Dermis blood vessel endothelial cell (primary cell): ENCODE data around the gene AK8. TPM values are rescaled to one million over a fixed set of nuclear protein-coding genes. Genes with fewer than 3 reads are reported as not detected.

Experiments
- DNase-seq: peaks from one replicate; pipeline ENCODE4 v3.0.0; 2010
- total RNA-seq: library from RNA; depleted of rRNA; stranded (reverse); fragments of >200 nt; gene quantifications from 2 replicates; pipeline ENCODE4 v1.2.3, GENCODE V29; 2014

AK8 gene
- total RNA-seq, 1 donor from 2014 or later, result not detected

DNA sequence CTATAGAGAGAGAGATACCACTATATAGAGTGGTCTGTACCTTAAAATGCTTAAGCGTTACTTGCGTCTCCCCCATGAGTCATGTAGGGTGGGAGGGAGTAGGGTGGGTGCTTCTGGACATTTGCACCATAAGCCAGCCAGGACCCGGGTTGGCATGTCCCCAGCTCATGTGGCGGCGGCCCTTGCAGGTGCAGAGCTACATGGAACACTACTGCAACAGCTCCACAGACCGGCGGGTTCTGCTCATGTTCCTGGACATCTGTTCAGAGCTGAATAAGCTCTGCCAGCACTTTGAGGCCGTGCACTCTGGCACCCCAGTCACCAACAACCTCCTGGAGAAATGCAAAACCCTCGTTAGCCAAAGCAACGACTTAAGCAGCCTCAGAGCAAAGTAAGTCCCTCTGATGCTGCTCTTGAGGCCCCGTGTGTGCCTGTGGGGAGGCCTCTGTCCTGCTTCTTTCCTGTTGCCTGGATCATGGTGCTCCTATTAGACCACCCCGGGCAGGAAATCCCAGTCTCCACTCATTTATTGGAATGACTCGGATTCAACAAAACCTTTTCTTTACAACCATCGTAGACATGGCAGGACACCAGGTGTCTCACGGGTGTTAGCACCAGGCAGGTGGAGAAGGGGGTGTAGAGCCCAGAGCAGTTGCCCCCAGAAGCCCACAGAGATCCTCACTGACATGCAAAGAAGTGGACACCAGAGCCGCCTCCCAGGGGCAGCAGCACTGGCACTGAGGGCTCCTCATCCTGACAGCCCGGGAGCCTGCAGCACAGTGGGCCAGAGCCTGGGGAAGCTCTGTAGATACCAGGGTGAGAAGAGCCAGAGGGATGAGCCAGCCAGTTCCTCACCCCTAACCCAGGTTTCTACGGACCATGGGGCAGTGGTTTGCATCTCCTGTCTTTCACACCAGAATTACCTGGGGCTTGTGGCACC is 9.4 kb upstream of the AK8 start:
- no peak for DNase-seq

- DNase-seq, result no peak
These were observed 8.2 kb upstream of the AK8 start for GRCh38 chr9:132886334-132886725.

GRCh38 chr9:132885720-132886333 is 7.7 kb upstream of the AK8 start:
- no peak for DNase-seq

GRCh38 chr9:132883349-132884294 is 5.5 kb upstream of the AK8 start:
- DNase-seq, result no peak

- DNase-seq, result no peak
These were observed 4.5 kb upstream of the AK8 start for GRCh38 chr9:132882616-132883015.

DNA sequence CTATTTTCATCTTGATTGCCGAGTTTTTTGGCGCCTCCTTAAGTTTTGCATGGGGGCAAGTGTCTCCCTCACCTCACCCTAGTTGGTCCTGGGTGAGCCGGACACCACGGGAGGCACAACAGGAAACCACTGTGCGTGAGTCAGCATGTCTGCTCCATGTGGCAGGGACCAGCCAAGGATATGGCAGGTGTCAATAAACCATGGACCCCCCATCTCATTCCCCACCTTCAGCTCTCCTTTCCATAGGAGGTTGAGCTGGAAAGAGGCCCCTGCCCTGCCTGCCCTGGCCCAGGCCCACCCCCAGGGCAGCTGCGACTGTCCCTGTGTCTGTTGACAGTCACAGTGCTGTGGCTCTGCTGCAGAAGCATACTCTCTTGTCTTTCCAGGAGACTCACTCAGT is 3.7 kb upstream of the AK8 start:
- DNase-seq, result no peak

GRCh38 chr9:132880324-132880661 is 2.2 kb upstream of the AK8 start:
- DNase-seq, result no peak

DNA sequence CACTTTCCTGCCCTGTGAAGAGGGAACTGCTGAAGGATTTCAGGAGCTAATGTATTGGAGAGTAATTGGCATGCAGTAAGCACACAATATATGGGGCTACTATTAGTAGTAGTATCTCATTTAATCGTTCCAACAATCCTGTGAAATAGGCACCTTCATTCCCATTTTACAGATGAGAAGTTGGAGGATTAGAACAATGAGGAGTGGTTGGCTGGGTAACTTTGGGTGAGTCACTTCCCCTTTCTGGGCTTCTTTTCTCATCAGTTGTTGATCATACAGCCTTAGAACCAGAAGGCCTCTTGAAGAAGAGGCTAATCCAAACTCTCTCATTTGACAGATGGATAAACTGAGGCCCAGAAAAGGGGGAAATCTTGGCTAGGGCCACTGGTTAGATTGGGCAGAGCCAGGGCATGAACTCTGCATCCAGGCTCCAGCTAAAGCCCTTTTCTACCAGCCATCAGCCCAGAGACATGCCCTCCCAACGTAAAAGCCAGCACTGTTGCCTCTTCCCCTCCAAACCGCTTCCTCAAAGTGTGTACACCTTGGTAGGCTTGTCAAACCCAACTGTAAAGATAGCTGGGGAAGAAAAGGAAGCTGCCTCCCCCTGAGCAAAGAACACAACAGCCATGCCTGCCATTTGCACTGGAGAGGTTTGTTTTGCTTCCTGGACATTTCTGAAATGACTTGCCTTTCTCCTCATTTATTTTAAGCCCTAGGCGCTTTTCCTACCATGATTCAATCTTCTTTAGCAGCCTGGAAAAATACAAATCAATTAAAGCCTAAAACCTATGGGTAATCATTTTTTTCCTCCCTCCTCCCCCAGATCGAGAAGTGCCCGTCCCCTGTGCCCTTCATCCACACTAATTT is 1.6 kb upstream of the AK8 start:
- no peak for DNase-seq

DNA sequence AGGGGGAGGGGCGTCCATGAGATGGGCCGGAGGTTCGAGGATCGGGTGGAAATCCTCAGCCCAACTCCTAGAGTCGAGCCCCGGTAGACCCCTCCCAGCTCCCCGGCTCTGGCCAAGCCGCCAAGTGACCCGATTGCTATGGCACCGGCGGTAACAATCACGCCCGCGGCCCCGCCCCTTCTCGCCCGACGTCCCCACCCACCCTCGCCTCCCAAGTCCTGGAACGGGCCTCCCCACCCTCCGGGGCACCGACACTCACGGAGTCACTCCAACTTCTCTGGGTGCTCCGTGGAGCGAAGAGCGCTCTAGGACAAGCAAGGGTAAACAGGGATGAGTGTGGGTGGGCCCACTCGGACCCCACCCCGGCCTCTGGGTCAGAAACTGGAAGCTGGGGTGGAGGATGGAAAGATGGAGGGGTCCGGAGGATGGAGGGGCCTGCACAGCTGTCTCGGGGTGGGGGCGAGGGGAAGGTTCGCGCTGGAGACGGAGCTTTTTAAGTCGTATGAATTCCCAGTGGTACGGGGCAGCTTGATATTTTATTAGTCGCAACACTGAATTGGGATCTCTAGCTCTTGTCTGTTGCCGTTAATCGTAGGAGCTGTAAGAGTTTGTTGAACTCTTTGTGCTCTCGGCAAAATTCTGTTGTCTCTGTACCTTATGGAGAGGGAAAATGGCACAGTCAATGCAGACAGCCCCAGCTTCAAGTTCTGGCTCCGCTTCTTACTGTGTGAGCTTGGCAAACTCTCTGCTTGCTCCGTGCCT is 792 bp upstream of the AK8 start, which contains the start of gene SPACA9:
Gene SPACA9, plus strand, starts transcription at position 204 of the 762 bp plus-strand sequence. CDS start 5,050 bp downstream, outside the sequence.
- DNase-seq, result peak; percentile 56

GRCh38 chr9:132877458-132877823 is 643 bp downstream of the AK8 start:
- no peak for DNase-seq

GRCh38 chr9:132876849-132877248 is 1.2 kb downstream of the AK8 start:
- no peak for DNase-seq

DNA sequence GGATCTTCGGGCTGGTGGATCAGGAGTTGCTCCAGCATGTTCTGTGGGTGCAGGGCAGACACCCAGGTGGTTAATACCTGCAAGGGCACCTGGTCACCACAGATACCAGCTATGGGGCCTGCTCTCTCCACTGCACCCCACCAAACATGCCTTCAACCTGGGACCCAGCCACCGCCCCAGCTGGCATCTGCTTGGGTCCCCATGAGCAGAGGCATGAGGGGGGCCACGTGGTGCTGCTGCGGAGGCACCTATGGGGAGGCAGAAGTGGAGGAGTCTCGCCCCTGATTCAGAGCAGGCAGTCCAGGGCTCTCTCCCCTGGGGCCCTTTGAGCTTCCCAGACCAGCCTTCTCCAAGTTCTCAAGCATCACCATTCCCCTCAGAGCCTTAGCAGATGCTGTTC is 2.9 kb downstream of the AK8 start:
- no peak for DNase-seq

- DNase-seq, result no peak
These were observed 4.7 kb downstream of the AK8 start for GRCh38 chr9:132873403-132873802.

DNA sequence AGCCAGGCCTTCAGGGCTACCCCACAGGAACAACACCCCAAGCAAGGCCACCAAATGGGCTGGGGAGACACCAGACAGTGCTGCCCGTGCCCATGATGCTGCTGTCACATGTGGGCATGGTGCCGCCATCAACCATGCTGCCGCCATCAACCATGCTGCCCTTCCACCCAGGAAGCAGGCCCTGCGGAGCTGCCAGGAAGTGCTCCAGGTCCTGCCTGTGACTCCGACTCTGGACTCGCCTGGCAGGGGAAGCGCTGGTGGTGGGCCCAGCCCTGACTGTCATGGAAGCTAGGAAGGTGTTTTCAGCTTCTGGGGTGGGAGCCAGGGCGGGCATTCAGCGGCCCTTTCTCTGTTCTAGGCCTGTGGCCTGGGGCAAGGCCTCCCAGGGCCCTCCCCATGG is 8.8 kb downstream of the AK8 start:
- DNase-seq, result no peak

DNA sequence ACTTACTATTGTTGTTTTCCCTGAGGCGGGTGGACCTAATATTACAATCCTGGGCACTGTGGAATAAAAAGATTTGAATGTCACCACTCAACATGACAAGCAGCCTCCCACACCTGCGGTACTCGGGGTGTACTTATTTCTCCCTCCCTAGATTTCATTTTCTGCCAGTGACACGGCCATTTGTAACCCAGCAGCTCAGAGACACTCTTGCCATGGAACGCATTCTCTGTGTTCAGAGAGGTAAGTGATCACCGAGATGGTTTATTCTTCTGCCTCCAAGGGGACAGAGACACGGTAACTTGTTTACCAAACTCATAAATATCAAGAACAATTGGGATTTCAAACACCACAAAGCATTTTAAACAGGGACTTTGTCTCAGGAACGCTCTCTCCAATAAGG is 11.2 kb downstream of the AK8 start:
- DNase-seq, result no peak

DNA sequence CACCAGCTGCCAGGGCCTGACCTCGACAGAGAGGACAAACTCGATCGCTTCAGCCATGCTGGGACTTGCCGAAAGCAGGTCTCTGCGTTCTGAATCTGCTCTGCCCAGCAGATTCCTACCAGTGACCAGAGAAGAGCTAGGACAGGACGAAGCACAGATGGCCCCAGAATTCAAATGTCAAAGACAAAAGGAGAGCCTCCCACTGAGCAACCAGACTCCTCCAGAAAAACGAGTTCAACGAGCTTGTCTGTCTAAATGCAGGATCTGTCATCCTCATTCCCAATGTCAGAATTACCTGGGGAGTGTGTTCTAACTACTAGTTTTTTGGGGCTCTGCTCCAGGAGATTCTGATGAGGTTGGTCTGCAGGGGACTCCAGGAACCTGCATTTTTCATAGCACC is 13.4 kb downstream of the AK8 start:
- no peak for DNase-seq

DNA sequence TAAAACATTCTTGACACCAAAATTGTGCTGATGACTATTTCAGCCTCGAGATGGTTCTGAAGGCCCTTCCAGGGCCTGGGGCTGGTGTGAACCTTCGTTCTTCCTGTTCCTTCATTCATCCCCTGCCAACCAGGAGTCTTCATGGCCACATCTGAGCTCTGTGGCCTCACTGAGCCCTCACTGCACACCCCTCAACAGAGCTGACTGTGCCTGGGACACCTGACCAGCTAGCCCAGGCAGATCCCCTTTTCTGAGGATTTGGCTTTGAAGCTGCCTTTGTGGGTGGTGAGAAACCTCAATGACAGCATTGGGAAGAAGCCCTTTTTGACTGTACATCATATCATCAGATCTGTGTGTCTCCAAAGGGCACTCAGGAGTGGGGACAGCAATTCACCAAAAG is 13.8 kb downstream of the AK8 start:
- DNase-seq, result no peak

DNA sequence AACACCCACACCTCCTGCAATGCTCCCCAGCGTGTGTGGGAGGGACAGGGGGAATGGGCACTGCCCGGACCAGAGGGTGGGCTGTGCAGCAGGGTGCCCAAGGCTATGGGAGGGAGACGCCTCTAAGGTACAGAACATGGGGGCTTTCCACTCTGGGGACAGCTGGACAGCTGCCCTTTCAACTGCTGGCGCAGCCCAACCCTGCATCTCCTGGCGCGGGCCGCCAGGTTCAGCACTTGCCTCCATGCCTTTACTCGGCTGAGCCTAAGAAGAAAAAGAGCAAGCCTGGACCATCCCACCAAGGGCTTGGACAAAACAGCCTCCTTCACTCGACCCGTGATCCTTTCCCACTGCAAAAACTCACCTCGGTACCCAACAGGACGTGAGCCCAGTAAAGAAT is 15.0 kb downstream of the AK8 start:
- DNase-seq, result no peak

DNA sequence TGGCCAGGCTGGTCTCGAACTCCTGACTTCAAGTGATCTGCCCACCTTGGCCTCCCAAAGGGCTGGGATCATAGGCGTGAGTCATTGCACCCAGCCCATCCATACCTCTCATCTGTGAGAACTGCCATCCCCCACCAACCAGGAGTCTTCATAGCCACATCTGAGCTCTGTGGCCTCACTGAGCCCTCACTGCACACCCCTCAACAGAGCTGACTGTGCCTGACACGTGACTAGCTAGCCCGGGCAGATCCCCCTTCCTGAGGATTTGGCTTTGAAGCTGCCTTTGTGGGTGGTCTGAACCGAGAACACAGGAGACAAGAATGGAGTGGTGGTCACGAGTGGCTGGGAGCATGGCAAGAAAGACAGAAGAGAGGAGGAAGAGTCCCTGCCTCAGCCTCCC is 15.6 kb downstream of the AK8 start:
- DNase-seq, result no peak

GRCh38 chr9:132861666-132862065 is 16.4 kb downstream of the AK8 start:
- no peak for DNase-seq

DNA sequence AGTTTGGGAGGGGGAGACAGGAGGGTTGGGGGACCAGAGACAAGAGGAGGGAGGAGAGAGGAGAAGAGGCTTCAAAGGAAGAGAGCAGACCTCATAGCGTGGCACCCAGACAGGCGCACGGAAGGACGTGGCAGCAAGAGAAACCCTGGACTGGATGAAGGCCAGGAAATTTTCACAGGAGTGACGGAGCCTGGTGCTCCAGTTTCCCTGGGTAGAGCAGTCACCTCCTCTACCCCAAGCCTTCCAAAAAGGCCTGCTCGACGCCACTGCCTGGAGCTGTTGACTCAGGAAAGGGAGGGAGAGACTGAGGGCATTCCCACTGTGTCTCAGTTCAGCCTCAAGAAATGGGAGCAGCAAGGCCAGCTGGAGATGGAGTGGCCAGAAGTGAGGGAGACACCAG is 19.3 kb downstream of the AK8 start:
- no peak for DNase-seq
